Measurements from ENCODE around the gene FAM200A.

GRCh38 chr7:99599836-99600235, 47.9 kb upstream of the FAM200A start:
- TF ChIP-seq CTCF (tag by site-specific recombination; IDR thresholded peaks at IDR 0.05) (no peak), ZNF23 (tag by site-specific recombination; IDR thresholded peaks at IDR 0.05; ENCODE audit: borderline replicate concordance) (no peak), ZNF423 (tag by site-specific recombination; IDR thresholded peaks at IDR 0.05) (no peak)
